ENCODE results near the gene KCNQ2.

DNA sequence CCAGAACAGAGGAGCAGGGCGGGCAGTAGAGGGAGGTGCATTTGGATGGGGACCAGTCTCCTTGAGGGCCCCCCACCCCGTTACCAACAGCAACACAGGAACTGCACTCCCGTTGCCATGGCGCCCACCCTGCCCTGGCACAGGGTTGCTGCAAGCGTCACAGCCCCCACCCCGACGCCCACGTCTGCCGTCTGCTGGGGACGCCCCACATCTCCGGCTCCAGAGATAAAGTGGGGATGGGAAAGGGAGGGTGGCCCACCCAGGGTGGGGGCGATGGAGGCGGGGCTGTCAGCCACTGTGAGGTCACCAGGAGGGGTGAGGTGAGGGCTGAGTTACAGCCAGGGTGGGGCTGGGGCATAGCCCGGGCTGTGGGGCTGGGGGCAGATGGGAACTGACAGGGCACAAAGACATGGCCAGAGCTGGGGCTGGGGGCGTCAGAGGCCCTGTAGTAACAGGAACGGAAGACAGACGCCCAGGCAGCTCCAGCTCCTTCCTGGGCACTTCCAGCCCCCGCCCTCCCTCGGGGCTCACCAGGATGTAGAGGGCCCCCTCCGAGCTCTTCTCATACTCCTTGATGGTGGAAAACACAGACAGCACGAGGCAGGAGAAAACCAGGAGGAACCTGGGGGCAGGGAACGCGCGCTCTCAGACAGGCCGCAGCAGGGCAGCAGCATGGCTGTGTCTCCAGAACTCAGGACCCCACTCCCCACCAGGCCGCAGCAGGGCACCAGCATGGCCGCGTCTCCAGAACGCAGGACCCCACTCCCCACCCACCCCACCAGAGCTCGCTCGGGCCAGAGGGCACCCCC lies 26.0 kb downstream of the KCNQ2 start:
- TF ChIP-seq, protein P1, sequence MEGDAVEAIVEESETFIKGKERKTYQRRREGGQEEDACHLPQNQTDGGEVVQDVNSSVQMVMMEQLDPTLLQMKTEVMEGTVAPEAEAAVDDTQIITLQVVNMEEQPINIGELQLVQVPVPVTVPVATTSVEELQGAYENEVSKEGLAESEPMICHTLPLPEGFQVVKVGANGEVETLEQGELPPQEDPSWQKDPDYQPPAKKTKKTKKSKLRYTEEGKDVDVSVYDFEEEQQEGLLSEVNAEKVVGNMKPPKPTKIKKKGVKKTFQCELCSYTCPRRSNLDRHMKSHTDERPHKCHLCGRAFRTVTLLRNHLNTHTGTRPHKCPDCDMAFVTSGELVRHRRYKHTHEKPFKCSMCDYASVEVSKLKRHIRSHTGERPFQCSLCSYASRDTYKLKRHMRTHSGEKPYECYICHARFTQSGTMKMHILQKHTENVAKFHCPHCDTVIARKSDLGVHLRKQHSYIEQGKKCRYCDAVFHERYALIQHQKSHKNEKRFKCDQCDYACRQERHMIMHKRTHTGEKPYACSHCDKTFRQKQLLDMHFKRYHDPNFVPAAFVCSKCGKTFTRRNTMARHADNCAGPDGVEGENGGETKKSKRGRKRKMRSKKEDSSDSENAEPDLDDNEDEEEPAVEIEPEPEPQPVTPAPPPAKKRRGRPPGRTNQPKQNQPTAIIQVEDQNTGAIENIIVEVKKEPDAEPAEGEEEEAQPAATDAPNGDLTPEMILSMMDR (IDR thresholded peaks at IDR 0.05; ENCODE audit: insufficient read depth, low read length, poor library complexity, severe bottlenecking): no peak
- TF ChIP-seq EZH2phosphoT487 (conservative IDR thresholded peaks at IDR 0.05; ENCODE audit: low read length): no peak

All from SU-DHL-6 (cell line).